HepG2 (cell line): ENCODE data around the gene TCFL5. TPM values are rescaled to one million over a fixed set of nuclear protein-coding genes. Genes with fewer than 3 reads are reported as not detected.

Source experiments
- ATRX ChIP-seq: sonication (generic); formaldehyde crosslinking; IDR thresholded peaks from 2 replicates; pipeline ENCODE4 v1.4.0; 2020; ENCODE audit warnings: missing genetic modification reagents, borderline replicate concordance
- BCL6 ChIP-seq: IDR thresholded peaks from 2 replicates; pipeline ENCODE4 v1.6.1; 2016; ENCODE audit warnings: missing genetic modification reagents, missing compliant biosample characterization
- ETV6 ChIP-seq: sonication (generic); formaldehyde crosslinking; conservative IDR thresholded peaks from 2 replicates; pipeline ENCODE4 v1.4.0; 2020; ENCODE audit warnings: missing genetic modification reagents
- IKZF1 ChIP-seq: fragments of 450-650 bp; IDR thresholded peaks from 2 replicates; pipeline ENCODE4 v1.7.1; 2016
- MAF1 ChIP-seq: sonication (generic); formaldehyde crosslinking; IDR thresholded peaks from 2 replicates; pipeline ENCODE4 v1.5.0; 2020; ENCODE audit warnings: missing genetic modification reagents, borderline replicate concordance
- POLR2A ChIP-seq, 2 experiments: IDR thresholded peaks; 2 replicates each; pipeline ENCODE4 v1.6.1; 2011; ENCODE audit warnings: low read depth in 2 of 2, low read length in 2 of 2, mild to moderate bottlenecking in 1 of 2, moderate library complexity in 1 of 2; ENCODE audit not compliant: insufficient read depth in 1 of 2
- RBAK ChIP-seq: sonication (generic); formaldehyde crosslinking; IDR thresholded peaks from 2 replicates; pipeline ENCODE4 v1.5.1; 2020; ENCODE audit warnings: mild to moderate bottlenecking, missing genetic modification reagents
- RBM39 ChIP-seq: fragments of 200-400 bp; formaldehyde crosslinking; IDR thresholded peaks from one replicate; pipeline ENCODE4 v1.6.1; 2018; ENCODE audit warnings: antibody characterized with exemption, mild to moderate bottlenecking, low read depth, low read length; ENCODE audit not compliant: poor library complexity, severe bottlenecking
- SRF ChIP-seq: IDR thresholded peaks from 2 replicates; pipeline ENCODE4 v1.6.1; 2011; ENCODE audit warnings: mild to moderate bottlenecking, low read depth, low read length, moderate library complexity
- SUZ12 ChIP-seq: fragments of 150-350 bp; IDR thresholded peaks from 2 replicates; pipeline ENCODE4 v1.6.1; 2014; ENCODE audit warnings: low read depth, low read length
- TRIM24 ChIP-seq: sonication (generic); formaldehyde crosslinking; IDR thresholded peaks from 2 replicates; pipeline ENCODE4 v1.8.0; 2022; ENCODE audit warnings: mild to moderate bottlenecking, missing genetic modification reagents
- U2AF2 ChIP-seq: fragments of 200-400 bp; formaldehyde crosslinking; IDR thresholded peaks from 2 replicates; pipeline ENCODE4 v1.6.1; 2017; ENCODE audit warnings: low read depth, mild to moderate bottlenecking, low read length
- ZKSCAN1 ChIP-seq: fragments of 150-350 bp; IDR thresholded peaks from 2 replicates; pipeline ENCODE4 v1.6.1; 2014; ENCODE audit warnings: low read length
- ZNF138 ChIP-seq: sonication (generic); formaldehyde crosslinking; IDR thresholded peaks from 2 replicates; pipeline ENCODE4 v1.5.0; 2020; ENCODE audit warnings: mild to moderate bottlenecking, low read depth, missing genetic modification reagents
- ZNF205 ChIP-seq: IDR thresholded peaks from 2 replicates; pipeline ENCODE4 v1.6.1; 2018; ENCODE audit warnings: missing biosample characterization, missing genetic modification reagents
- ZNF251 ChIP-seq: sonication (generic); formaldehyde crosslinking; IDR thresholded peaks from 2 replicates; pipeline ENCODE4 v1.9.0; 2021; ENCODE audit warnings: mild to moderate bottlenecking, missing genetic modification reagents
- ZNF567 ChIP-seq: sonication (generic); formaldehyde crosslinking; IDR thresholded peaks from 2 replicates; pipeline ENCODE4 v1.8.1; 2023; ENCODE audit warnings: mild to moderate bottlenecking, missing genetic modification reagents, borderline replicate concordance
- ZNF619 ChIP-seq: sonication (generic); formaldehyde crosslinking; IDR thresholded peaks from 2 replicates; pipeline ENCODE4 v1.4.0; 2020; ENCODE audit warnings: mild to moderate bottlenecking, missing genetic modification reagents
- ZNF746 ChIP-seq: sonication (generic); formaldehyde crosslinking; IDR thresholded peaks from 2 replicates; pipeline ENCODE4 v1.8.0; 2022; ENCODE audit warnings: mild to moderate bottlenecking, missing genetic modification reagents
- ZSCAN12 ChIP-seq: sonication (generic); formaldehyde crosslinking; IDR thresholded peaks from 2 replicates; pipeline ENCODE4 v1.9.0; 2021; ENCODE audit warnings: mild to moderate bottlenecking, missing genetic modification reagents
- polyA plus RNA-seq, 8 experiments: library from polyadenylated mRNA; depleted of rRNA in 3 of 8; stranded (reverse) in 7 of 8; unstranded in 1 of 8; fragments of >200 nt; fragmentation: Illumina TruSeq in 4 of 8; extraction: Trizol in 4 of 8; gene quantifications; 2 replicates each; pipeline versions ENCODE4 v1.2.1 to v1.2.3, GENCODE V29; 2011 to 2016; ENCODE audit warnings: low read depth in 4 of 8, missing spikeins in 1 of 8, mixed read lengths in 1 of 8; ENCODE audit not compliant: insufficient read depth in 1 of 8
- total RNA-seq, 5 experiments: library from RNA; depleted of rRNA; stranded (reverse); fragments of >200 nt; fragmentation: Illumina TruSeq; extraction: Trizol; gene quantifications; 2 replicates each; pipeline ENCODE4 v1.2.3, GENCODE V29; 2016; ENCODE audit warnings: low read depth in 1 of 5
- TF ChIP-seq, protein P1 (sequence below): sonication (generic); formaldehyde crosslinking; IDR thresholded peaks from 2 replicates; pipeline ENCODE4 v1.5.0; 2020; ENCODE audit warnings: missing genetic modification reagents
- TF ChIP-seq, protein P2 (sequence below): sonication (generic); formaldehyde crosslinking; conservative IDR thresholded peaks from 2 replicates; pipeline ENCODE4 v1.8.0; 2022; ENCODE audit warnings: missing genetic modification reagents
- TF ChIP-seq, protein P3 (sequence below): fragments of 450-650 bp; IDR thresholded peaks from 2 replicates; pipeline ENCODE4 v1.6.1; 2017; ENCODE audit warnings: mild to moderate bottlenecking
- TF ChIP-seq, protein P4 (sequence below): sonication (generic); formaldehyde crosslinking; IDR thresholded peaks from 2 replicates; pipeline ENCODE4 v1.5.0; 2020; ENCODE audit warnings: mild to moderate bottlenecking, missing genetic modification reagents

The TCFL5 gene
- total and polyA plus RNA-seq, 2 of the 13 experiments (the other 11 are each of a cell fraction or from before 2014, with no cell fraction given) = 14.8 to 20.0 TPM

DNA sequence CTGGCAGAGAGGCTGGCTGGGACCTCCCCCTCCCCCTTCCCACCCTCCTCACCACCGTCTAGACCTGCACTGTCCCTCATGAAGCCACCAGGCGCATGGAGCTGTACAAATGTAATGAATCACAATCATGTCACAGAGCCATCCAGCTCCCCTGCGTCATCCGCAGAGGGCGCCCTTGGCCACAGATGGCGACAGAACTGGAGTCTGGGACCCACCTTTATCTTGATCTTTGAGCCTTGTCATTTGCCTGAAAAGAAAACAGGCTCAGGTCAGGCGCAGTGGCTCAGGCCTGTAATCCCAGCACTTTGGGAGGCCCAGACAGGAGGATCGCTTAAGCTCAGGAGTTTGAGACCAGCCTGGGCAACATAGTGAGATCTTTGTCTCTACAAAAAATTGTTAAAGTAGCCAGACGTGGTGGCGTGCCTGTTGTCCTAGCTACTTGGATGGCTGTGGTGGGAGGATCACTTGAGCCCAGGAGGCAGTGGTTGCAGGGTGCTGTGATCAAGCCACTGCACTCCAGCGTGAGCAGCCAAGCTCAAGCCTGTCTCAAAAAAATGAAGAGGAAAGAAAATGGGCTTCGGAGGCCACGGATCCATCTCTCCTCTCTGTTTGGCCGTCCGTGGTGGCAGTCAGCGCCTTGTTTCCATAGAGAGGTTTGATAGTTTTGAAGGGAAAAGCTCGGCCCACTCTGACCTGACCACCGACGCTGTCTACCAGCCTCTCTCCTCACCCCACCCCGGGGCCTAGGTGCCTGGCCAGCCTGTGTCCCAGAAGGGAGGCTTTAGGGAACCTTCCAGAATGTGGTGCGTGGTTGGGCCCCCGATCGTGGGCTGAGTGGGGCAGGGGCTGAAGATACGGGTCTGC is 38.6 kb downstream of the TCFL5 start (continued):
- peak; percentile 56; the same call in 1 of the 2 replicates for TF ChIP-seq ETV6 (CRISPR knock-in tag)
- TF ChIP-seq, protein P1, sequence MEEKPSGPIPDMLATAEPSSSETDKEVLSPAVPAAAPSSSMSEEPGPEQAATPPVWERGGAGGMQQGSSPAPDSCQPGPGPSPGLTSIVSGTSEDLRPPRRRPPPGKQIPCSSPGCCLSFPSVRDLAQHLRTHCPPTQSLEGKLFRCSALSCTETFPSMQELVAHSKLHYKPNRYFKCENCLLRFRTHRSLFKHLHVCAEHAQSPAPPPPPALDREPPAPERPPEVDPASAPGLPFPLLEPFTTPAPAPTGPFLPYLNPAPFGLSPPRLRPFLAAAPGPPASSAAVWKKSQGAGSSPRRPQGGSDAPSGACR = 0 out of 2 replicates have a peak, but pooled peaks have one; percentile 24
- 0 out of 2 replicates have a peak, but pooled peaks have one; percentile 23 for TF ChIP-seq ZNF619 (CRISPR knock-in tag)
- no peak for TF ChIP-seq ATRX (CRISPR knock-in tag)
- peak; percentile 66; the same call in 1 of the 2 replicates for TF ChIP-seq ZKSCAN1
- TF ChIP-seq IKZF1 = no peak
- TF ChIP-seq MAF1 (CRISPR knock-in tag) = no peak
- peak; percentile 71 for TF ChIP-seq RBM39
- 0 out of 2 replicates have a peak, but pooled peaks have one; percentile 49 for TF ChIP-seq ZNF251
- peak; percentile 76 for TF ChIP-seq BCL6
- 0 out of 2 replicates have a peak, but pooled peaks have one; percentile 39 for TF ChIP-seq U2AF2
- TF ChIP-seq, protein P2, sequence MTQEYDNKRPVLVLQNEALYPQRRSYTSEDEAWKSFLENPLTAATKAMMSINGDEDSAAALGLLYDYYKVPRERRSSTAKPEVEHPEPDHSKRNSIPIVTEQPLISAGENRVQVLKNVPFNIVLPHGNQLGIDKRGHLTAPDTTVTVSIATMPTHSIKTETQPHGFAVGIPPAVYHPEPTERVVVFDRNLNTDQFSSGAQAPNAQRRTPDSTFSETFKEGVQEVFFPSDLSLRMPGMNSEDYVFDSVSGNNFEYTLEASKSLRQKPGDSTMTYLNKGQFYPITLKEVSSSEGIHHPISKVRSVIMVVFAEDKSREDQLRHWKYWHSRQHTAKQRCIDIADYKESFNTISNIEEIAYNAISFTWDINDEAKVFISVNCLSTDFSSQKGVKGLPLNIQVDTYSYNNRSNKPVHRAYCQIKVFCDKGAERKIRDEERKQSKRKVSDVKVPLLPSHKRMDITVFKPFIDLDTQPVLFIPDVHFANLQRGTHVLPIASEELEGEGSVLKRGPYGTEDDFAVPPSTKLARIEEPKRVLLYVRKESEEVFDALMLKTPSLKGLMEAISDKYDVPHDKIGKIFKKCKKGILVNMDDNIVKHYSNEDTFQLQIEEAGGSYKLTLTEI (CRISPR knock-in tag) = no peak
- no peak; the same call in 1 of the 2 replicates for TF ChIP-seq ZNF746
- TF ChIP-seq, protein P3, sequence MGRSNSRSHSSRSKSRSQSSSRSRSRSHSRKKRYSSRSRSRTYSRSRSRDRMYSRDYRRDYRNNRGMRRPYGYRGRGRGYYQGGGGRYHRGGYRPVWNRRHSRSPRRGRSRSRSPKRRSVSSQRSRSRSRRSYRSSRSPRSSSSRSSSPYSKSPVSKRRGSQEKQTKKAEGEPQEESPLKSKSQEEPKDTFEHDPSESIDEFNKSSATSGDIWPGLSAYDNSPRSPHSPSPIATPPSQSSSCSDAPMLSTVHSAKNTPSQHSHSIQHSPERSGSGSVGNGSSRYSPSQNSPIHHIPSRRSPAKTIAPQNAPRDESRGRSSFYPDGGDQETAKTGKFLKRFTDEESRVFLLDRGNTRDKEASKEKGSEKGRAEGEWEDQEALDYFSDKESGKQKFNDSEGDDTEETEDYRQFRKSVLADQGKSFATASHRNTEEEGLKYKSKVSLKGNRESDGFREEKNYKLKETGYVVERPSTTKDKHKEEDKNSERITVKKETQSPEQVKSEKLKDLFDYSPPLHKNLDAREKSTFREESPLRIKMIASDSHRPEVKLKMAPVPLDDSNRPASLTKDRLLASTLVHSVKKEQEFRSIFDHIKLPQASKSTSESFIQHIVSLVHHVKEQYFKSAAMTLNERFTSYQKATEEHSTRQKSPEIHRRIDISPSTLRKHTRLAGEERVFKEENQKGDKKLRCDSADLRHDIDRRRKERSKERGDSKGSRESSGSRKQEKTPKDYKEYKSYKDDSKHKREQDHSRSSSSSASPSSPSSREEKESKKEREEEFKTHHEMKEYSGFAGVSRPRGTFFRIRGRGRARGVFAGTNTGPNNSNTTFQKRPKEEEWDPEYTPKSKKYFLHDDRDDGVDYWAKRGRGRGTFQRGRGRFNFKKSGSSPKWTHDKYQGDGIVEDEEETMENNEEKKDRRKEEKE = no peak
- no peak for TF ChIP-seq SUZ12
- no peak for TF ChIP-seq ZNF567
- TF ChIP-seq, protein P4, sequence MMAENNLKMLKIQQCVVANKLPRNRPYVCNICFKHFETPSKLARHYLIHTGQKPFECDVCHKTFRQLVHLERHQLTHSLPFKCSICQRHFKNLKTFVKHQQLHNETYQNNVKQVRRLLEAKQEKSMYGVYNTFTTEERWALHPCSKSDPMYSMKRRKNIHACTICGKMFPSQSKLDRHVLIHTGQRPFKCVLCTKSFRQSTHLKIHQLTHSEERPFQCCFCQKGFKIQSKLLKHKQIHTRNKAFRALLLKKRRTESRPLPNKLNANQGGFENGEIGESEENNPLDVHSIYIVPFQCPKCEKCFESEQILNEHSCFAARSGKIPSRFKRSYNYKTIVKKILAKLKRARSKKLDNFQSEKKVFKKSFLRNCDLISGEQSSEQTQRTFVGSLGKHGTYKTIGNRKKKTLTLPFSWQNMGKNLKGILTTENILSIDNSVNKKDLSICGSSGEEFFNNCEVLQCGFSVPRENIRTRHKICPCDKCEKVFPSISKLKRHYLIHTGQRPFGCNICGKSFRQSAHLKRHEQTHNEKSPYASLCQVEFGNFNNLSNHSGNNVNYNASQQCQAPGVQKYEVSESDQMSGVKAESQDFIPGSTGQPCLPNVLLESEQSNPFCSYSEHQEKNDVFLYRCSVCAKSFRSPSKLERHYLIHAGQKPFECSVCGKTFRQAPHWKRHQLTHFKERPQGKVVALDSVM (CRISPR knock-in tag) = peak; percentile 100
- TF ChIP-seq ZNF205 = peak; percentile 92
- no peak for TF ChIP-seq TRIM24 (CRISPR knock-in tag)
- TF ChIP-seq POLR2A (IDR thresholded peaks at IDR 0.05; ENCODE audit: insufficient read depth in 1 of 2, low read depth in 2 of 2, low read length in 2 of 2) = 0 out of 4 replicates have a peak, but pooled peaks have one; percentile 3 to 35
- peak; percentile 4; the same call in 1 of the 2 replicates for TF ChIP-seq SRF
- TF ChIP-seq ZNF138 (CRISPR knock-in tag) = no peak
- TF ChIP-seq ZSCAN12 = no peak
- TF ChIP-seq RBAK (CRISPR knock-in tag) = no peak
